Liver (tissue), 9 donors: ENCODE results near the gene ACOT11. TPM values are rescaled to one million over a fixed set of nuclear protein-coding genes. Genes with fewer than 3 reads are reported as not detected.

Experiments
- DNase-seq: peaks from one replicate; pipeline ENCODE4 v3.0.0-alpha.2; 2017; ENCODE audit warnings: low spot score
- H3K27ac ChIP-seq, 2 donors: one replicate each; pipeline ENCODE4 v1.7.0; 2013; ENCODE audit warnings: inconsistent platforms in 2 of 2, low read length in 2 of 2, control low read depth in 1 of 2, low read depth in 1 of 2, mild to moderate bottlenecking in 1 of 2
- H3K27me3 ChIP-seq, 4 donors: one replicate each; pipeline versions ENCODE4 v1.6.1 to v1.7.0; 2013; ENCODE audit warnings: low read length in 3 of 4, inconsistent platforms in 1 of 4, mild to moderate bottlenecking in 1 of 4, moderate library complexity in 1 of 4; ENCODE audit not compliant: control insufficient read depth in 4 of 4, insufficient read depth in 4 of 4
- H3K36me3 ChIP-seq, 4 donors: one replicate each; pipeline versions ENCODE4 v1.6.1 to v1.7.0; 2013; ENCODE audit warnings: low read length in 3 of 4, mild to moderate bottlenecking in 3 of 4, low read depth in 1 of 4, moderate library complexity in 1 of 4; ENCODE audit not compliant: control insufficient read depth in 4 of 4, insufficient read depth in 3 of 4
- H3K4me1 ChIP-seq, 4 donors: one replicate each; pipeline versions ENCODE4 v1.6.1 to v1.7.0; 2013; ENCODE audit warnings: low read length in 3 of 4, mild to moderate bottlenecking in 3 of 4, moderate library complexity in 1 of 4; ENCODE audit not compliant: control insufficient read depth in 4 of 4, insufficient read depth in 4 of 4
- H3K4me3 ChIP-seq, 3 donors: one replicate each; pipeline versions ENCODE4 v1.6.1 to v1.7.0; 2013; ENCODE audit warnings: low read length in 3 of 3, control low read depth in 1 of 3, low read depth in 1 of 3, mild to moderate bottlenecking in 1 of 3
- H3K9ac ChIP-seq, 2 donors: one replicate each; pipeline ENCODE4 v1.7.0; 2013; ENCODE audit warnings: low read length in 2 of 2, mild to moderate bottlenecking in 2 of 2, moderate library complexity in 2 of 2, control low read depth in 1 of 2, low read depth in 1 of 2
- H3K9me3 ChIP-seq, 4 donors: one replicate each; pipeline versions ENCODE4 v1.6.1 to v1.7.0; 2013; ENCODE audit warnings: low read length in 3 of 4; ENCODE audit not compliant: control insufficient read depth in 4 of 4
- EGR1 ChIP-seq, 2 donors: IDR thresholded peaks; 2 replicates each; pipeline ENCODE4 v1.6.1; 2016 to 2018; ENCODE audit warnings: antibody characterized with exemption in 2 of 2, low read depth in 2 of 2
- GABPA ChIP-seq, 2 donors: IDR thresholded peaks in 1 of 2; conservative IDR thresholded peaks in 1 of 2; 2 replicates each; pipeline ENCODE4 v1.6.1; 2016; ENCODE audit warnings: antibody characterized with exemption in 2 of 2, mild to moderate bottlenecking in 1 of 2, moderate library complexity in 1 of 2
- HNF4G ChIP-seq: IDR thresholded peaks from 2 replicates; pipeline ENCODE4 v1.6.1; 2016; ENCODE audit warnings: antibody characterized with exemption
- NR2F2 ChIP-seq: IDR thresholded peaks from 2 replicates; pipeline ENCODE4 v1.6.1; 2016; ENCODE audit warnings: antibody characterized with exemption
- RAD21 ChIP-seq, 2 donors: IDR thresholded peaks; 2 replicates each; pipeline ENCODE4 v1.6.1; 2016; ENCODE audit warnings: antibody characterized with exemption in 2 of 2, mild to moderate bottlenecking in 2 of 2
- RXRA ChIP-seq, 2 donors: IDR thresholded peaks; 2 replicates each; pipeline ENCODE4 v1.6.1; 2017 to 2018; ENCODE audit warnings: antibody characterized with exemption in 2 of 2, mild to moderate bottlenecking in 1 of 2
- SP1 ChIP-seq: IDR thresholded peaks from 2 replicates; pipeline ENCODE4 v1.6.1; 2018; ENCODE audit warnings: antibody characterized with exemption, mild to moderate bottlenecking
- TAF1 ChIP-seq: conservative IDR thresholded peaks from 2 replicates; pipeline ENCODE4 v1.6.1; 2016; ENCODE audit warnings: antibody characterized with exemption, mild to moderate bottlenecking
- YY1 ChIP-seq: IDR thresholded peaks from 2 replicates; pipeline ENCODE4 v1.6.1; 2016; ENCODE audit warnings: antibody characterized with exemption, mild to moderate bottlenecking
- WGBS: extraction: QIAGEN DNeasy Blood & Tissue Kit; methylation state at CpG from one replicate; pipeline ENCODE4 v1.1.7; 2013; 5-methylcytosine and 5-hydroxymethylcytosine counted together
- polyA plus RNA-seq, 2 donors: library from polyadenylated mRNA; stranded (reverse) in 1 of 2; unstranded in 1 of 2; fragments of 200-250 nt in 1 of 2; fragments of >200 nt in 1 of 2; fragmentation: Nextera tagmentation in 1 of 2; extraction: Ambion mirVana in 1 of 2; gene quantifications; one replicate each; pipeline versions ENCODE4 v1.2.1 to v1.2.3, GENCODE V29; 2013 to 2015
- total RNA-seq, 2 donors: library from RNA; depleted of rRNA; stranded (reverse); fragments of >200 nt; gene quantifications; one replicate each; pipeline ENCODE4 v1.2.3, GENCODE V29; 2014
- TF ChIP-seq, protein P1 (sequence below): IDR thresholded peaks from 2 replicates; pipeline ENCODE4 v1.6.1; 2016; ENCODE audit warnings: antibody characterized with exemption
- TF ChIP-seq, protein P2 (sequence below): IDR thresholded peaks from 2 replicates; pipeline ENCODE4 v1.6.1; 2016; ENCODE audit warnings: antibody characterized with exemption
- TF ChIP-seq, protein P3 (sequence below): fragments of 150-350 bp; IDR thresholded peaks from 2 replicates; pipeline ENCODE4 v1.5.1; 2017; ENCODE audit warnings: improper control_type of control experiment, low read depth, low read length; ENCODE audit not compliant: missing input control
- TF ChIP-seq, protein P4 (sequence below): IDR thresholded peaks from 2 replicates; pipeline ENCODE4 v1.6.1; 2016; ENCODE audit warnings: antibody characterized with exemption
- donor health status: healthy.
- donor health status: healthy.
- donor health status: healthy.
- donor health status: healthy.
- donor health status: healthy.

ACOT11 gene
- total and polyA plus RNA-seq, 4 donors: 0.13 to 1.1 (median 0.50) TPM

DNA sequence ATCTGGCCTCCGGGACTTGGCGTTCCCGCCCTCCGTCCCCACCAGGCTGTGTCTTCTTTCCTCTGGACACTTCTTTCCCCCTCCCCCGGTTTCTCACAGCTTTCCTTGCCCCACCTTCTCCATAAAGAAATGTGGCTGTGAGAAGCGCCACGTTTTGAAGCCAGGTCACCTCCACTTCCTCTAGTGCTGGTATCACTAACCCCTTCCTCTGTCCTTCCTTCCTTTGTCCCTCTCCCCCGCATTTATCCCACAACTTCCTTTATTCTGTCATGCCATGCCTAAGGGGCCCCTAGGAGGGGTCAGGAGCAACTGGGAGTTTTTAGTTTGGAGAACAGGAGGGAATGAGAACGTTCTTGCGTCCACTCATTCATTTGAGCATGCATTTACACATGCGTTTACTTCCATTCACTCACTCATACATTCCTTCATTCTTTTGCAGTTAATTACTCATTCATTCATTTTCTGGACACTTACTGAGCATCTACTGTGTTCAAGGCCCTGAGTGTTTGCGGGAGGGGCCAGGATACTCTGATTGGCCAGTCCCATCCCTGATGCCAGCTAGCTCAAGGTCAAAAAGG lies 5.0 kb upstream of the ACOT11 start (continued):
- no peak for TF ChIP-seq RXRA (IDR thresholded peaks at IDR 0.05)

DNA sequence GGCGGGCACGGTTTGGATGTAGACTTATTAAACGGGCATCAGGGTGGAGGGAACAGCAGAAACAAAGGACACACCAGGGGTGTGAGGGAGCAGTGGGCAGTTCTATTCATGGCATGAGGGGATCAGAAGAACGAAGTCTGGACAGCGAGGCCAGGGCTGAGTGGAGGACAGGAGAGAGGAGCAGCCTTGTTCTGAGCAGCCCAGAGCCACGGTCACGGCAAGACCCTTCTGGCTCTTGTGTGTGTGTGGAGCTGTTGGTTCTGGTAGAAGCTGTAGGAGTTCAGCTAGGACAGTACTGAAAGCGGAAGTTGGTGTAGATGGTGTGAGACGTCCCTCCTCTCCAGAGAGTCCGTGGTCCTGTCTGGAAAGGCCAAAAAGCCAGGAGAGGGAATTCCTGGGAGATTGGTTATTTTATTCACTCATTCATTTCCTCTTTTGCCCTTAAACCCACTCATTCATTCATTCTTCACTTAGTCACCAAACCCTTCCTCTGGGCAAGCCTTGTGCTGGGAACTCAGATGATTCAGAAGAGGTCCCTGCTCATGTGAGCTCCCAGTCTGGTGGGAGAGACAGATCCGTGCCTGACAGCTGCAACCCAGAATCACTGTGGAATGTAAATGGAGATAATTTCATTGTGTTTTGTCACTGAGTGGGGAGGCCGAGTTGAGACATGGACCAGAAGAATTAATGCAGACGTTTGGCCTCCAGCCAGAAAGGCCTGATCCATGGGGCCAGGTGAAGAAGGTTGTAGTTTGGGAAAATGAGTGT lies 4.1 kb upstream of the ACOT11 start:
- Histone ChIP-seq H3K9me3 (no peaks in the 10 kb centered on the region), H3K27me3 (no peaks in the 10 kb centered on the region), H3K9ac (no peak overlapping the region), H3K27ac (no peak overlapping the region), H3K4me1 (peaks cover 4 to 13% (median 7%) of the 10 kb centered on the region in 4 donors), H3K36me3 (no peaks in the 10 kb centered on the region), H3K4me3 (no peak overlapping the region)
- WGBS: 91% methylated on average over 13 of the region's 13 CpGs
- TF ChIP-seq GABPA (IDR thresholded peaks at IDR 0.05 in 1 of 2, conservative IDR thresholded peaks at IDR 0.05 in 1 of 2): no peak
- TF ChIP-seq, protein P1, sequence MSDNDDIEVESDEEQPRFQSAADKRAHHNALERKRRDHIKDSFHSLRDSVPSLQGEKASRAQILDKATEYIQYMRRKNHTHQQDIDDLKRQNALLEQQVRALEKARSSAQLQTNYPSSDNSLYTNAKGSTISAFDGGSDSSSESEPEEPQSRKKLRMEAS: no peak
- no peak for TF ChIP-seq NR2F2
- no peak for DNase-seq

DNA sequence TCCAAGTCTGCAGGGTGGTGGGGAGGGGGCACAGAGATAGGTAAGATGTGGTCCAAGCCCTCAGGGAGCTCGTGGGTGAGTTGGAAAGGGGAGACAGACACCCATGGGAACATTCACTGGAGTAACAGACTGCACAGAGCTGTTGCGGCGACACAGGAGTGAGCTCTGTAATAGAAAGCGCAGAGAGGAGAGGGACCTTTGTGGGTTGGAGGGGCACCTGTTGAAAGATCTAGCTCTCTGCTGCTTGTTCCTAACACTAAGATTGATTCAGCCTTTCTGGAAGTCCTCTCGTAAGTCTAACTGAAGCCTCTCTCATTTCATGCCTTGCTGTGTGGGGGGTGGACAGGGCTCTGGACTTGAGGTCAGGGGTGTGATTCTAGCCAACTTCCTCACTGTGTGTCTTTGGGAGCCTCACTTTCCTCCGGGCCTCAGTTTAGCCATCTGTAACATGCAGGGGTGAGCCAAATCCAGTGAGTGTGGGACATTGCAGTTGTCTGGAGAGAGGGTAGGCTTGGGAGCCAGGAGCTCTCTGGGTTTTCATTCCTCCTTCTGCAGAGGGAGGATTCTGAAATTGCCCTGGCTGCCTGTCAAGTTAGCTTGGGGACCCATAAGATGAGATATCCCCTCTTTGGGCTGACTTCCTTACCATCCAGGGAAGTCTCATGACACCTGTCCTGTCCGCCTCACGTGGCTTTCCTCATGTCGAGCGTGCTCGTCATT lies 2.0 kb upstream of the ACOT11 start:
- no peak overlapping the region for H3K9ac ChIP-seq
- TF ChIP-seq SP1 (no peak), HNF4G (no peak), TAF1 (no peak), EGR1 (IDR thresholded peaks at IDR 0.05; ENCODE audit: low read depth in 2 of 2) (no peak), YY1 (no peak), GABPA (IDR thresholded peaks at IDR 0.05 in 1 of 2, conservative IDR thresholded peaks at IDR 0.05 in 1 of 2) (no peak), RAD21 (IDR thresholded peaks at IDR 0.05) (no peak)
- TF ChIP-seq, protein P2, sequence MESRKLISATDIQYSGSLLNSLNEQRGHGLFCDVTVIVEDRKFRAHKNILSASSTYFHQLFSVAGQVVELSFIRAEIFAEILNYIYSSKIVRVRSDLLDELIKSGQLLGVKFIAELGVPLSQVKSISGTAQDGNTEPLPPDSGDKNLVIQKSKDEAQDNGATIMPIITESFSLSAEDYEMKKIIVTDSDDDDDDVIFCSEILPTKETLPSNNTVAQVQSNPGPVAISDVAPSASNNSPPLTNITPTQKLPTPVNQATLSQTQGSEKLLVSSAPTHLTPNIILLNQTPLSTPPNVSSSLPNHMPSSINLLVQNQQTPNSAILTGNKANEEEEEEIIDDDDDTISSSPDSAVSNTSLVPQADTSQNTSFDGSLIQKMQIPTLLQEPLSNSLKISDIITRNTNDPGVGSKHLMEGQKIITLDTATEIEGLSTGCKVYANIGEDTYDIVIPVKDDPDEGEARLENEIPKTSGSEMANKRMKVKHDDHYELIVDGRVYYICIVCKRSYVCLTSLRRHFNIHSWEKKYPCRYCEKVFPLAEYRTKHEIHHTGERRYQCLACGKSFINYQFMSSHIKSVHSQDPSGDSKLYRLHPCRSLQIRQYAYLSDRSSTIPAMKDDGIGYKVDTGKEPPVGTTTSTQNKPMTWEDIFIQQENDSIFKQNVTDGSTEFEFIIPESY: no peak
- TF ChIP-seq, protein P3, sequence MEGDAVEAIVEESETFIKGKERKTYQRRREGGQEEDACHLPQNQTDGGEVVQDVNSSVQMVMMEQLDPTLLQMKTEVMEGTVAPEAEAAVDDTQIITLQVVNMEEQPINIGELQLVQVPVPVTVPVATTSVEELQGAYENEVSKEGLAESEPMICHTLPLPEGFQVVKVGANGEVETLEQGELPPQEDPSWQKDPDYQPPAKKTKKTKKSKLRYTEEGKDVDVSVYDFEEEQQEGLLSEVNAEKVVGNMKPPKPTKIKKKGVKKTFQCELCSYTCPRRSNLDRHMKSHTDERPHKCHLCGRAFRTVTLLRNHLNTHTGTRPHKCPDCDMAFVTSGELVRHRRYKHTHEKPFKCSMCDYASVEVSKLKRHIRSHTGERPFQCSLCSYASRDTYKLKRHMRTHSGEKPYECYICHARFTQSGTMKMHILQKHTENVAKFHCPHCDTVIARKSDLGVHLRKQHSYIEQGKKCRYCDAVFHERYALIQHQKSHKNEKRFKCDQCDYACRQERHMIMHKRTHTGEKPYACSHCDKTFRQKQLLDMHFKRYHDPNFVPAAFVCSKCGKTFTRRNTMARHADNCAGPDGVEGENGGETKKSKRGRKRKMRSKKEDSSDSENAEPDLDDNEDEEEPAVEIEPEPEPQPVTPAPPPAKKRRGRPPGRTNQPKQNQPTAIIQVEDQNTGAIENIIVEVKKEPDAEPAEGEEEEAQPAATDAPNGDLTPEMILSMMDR: no peak
- TF ChIP-seq, protein P4, sequence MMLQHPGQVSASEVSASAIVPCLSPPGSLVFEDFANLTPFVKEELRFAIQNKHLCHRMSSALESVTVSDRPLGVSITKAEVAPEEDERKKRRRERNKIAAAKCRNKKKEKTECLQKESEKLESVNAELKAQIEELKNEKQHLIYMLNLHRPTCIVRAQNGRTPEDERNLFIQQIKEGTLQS: no peak
- H3K36me3 ChIP-seq: no peaks in the 10 kb centered on the region
- peaks cover 4 to 13% (median 7%) of the 10 kb centered on the region in 4 donors for H3K4me1 ChIP-seq
- 95% methylated on average over 11 of the region's 11 CpGs for WGBS
- DNase-seq: no peak
- no peaks in the 10 kb centered on the region for H3K27me3 ChIP-seq
- H3K27ac ChIP-seq: no peak overlapping the region
- no peak overlapping the region for H3K4me3 ChIP-seq
- no peaks in the 10 kb centered on the region for H3K9me3 ChIP-seq
